H54 (cell line): ENCODE results near the gene MARVELD2.
"Not testable (repeated sequence)": the region's sequence is repeated elsewhere in the genome, so short reads cannot be mapped to it uniquely, and the experiment has no call there.

Experiments
- DNase-seq: peaks from one replicate; pipeline ENCODE4 v3.0.0; 2011; ENCODE audit warnings: low spot score, mixed read lengths; ENCODE audit not compliant: insufficient read length
- FAIRE-seq: peaks from 3 replicates; lab custom pipeline; 2011; peaks lifted over from hg19 to GRCh38; lab: Jason Lieb, UNC
- POLR2A ChIP-seq: IDR thresholded peaks from 2 replicates; pipeline ENCODE4 v1.6.1; 2011; ENCODE audit warnings: low read depth, mild to moderate bottlenecking, low read length

Gene MARVELD2

DNA sequence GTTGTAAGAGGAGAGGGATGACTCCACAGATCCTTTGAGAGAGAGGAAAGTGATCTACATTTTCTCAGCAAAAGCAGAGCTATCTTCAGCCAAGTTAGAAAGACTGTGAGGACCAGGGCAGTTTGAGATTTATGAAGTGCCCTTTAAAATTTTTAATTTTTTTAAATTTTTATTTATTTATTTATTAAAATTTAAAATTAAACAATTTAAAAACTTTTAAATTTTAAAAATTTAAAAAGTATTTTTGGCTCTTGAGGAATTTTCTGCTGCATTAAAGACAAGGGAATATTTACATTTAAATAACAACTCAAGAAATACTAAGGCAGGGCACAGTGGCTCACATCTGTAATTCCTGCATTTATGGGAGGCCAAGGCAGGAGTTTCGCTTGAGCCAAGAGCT is 47.3 kb downstream of the MARVELD2 start:
- FAIRE-seq = no peak
- TF ChIP-seq POLR2A = no peak
- no peak for DNase-seq

DNA sequence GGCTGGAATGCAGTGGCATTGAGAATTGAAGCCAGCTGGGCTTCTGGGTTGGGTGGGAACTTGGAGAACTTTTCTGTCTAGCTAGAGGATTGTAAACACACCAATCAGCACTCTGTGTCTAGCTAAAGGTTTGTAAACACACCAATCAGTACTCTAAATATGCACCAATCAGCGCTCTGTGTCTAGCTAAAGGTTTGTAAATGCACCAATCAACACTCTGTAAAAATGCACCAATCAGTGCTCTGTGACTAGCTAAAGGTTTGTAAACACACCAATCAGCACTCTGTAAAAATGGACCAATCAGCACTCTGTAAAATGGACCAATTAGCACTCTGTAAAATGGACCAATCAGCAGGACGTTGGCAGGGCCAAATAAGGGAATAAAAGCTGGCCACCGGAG is 51.5 kb downstream of the MARVELD2 start:
- DNase-seq, FAIRE-seq: not testable (repeated sequence)

DNA sequence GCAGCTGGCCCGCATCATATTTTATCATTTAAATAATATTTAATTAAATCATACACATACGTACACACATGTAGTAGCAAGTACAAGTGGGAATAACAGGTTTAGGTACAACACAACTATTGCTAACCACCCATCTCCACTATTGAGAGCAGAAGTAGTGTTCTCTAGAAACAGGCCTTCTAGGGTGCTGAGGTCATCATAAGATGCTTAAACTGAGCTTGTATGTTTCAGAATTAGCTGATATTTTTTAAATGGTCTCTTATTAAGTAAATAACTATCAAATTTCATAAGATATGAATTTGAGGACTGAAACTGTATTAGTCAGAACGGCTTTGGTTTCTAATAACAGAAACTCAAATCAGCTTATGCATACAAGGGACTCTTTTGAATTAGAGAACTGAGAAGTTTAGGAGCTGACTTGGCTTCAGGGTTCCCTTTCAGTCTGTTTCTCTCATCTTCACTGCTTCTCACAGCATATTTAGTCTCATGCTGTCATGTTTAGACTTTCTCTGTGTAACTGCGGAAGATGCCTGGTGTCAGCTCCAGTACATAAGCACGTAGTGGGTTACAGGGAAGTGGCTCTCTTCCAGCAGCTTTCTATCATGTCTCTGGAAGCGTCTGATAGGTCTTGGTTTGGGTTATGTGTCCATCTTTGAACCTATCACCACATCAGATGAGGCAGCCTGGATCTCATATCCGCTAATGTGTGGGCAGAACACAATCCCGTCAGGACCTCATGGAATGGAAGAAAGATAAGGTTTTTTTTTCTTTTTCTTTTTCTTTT is 52.7 kb downstream of the MARVELD2 start:
- FAIRE-seq = no peak
- DNase-seq = no peak
- TF ChIP-seq POLR2A = no peak

DNA sequence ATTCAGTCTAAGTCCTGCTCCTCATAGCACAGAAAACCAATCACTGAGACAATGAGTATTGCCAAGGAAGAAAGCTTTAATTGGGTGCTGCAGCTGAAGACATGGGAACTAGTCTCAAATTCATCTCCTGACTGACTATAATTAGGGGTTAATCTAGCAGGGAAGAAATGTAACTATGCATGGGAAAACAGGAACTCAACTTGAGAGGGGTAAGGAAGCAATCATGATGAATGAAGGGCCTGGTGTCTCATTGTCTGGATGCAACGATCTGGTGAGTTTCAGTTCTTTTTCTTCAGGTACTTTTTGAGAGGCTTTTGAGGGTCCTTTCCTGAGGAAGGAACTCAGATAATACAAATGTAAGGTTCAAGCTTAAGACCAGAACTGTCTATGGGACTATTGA is 53.7 kb downstream of the MARVELD2 start:
- no peak for TF ChIP-seq POLR2A
- FAIRE-seq (no peak), DNase-seq (no peak)

DNA sequence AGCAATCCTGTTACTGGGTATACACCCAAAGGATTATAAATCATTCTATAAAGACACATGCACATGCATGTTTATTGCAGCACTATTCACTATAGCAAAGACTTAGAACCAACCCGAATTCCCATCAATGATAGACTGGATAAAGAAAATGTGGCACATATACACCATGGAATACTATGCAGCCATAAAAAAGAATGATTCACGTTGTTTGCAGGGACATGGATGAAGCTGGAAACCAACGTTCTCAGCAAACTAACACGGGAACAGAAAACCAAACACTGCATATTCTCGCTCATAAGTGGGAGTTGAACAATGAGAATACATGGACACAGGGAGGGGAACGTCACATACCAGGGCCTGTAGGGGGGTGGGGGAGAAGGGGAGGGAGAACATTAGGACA is 56.6 kb downstream of the MARVELD2 start:
- not testable (repeated sequence) for FAIRE-seq

DNA sequence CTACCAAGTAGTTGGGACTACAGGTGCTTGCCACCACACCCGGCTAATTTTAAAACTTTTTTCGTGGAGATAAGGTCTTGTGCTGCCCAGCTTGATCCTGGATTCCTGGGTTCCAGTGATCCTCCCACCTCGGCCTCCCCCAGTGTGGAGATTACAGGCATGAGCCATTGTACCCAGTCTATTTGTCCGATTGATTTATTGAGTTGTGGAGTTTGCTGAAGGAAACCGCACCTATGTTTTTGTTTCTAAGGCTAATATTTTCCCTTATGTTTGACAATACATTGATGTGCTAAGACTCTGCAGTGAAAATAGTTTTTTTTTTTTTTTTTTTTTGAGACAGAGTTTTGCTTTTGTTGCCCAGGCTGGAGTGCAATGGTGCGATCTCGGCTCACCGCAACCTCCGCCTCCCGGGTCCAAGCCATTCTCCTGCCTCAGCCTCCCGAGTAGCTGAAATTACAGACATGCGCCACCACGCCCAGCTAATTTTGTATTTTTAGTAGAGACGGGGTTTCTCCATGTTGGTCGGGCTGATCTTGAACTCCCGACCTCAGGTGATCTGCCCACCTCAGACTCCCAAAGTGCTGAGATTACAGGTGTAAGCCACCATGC is 57.7 kb downstream of the MARVELD2 start:
- DNase-seq, FAIRE-seq: not testable (repeated sequence)

More for the DNA sequence above, 56.6 kb downstream of the MARVELD2 start:
- DNase-seq = not testable (repeated sequence)

DNA sequence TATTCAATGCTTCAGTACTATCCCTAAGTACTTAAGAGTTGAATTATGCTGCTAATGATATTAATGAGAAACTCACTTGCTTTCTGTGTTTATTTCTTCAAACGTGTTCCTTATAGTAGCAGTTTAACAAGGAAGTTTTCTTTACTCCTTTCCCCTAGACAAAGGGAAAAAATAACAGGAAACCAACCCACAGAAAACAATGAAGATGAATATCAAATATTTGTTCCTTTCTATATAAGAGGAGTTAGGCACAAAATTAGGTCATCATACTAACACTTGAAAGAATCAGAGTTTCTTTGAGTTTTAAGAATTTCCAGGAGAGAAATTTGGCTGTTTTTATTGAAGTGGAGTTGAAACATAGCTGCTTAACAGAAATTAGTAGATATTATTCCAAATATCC is 62.3 kb downstream of the MARVELD2 start:
- no peak for FAIRE-seq

DNA sequence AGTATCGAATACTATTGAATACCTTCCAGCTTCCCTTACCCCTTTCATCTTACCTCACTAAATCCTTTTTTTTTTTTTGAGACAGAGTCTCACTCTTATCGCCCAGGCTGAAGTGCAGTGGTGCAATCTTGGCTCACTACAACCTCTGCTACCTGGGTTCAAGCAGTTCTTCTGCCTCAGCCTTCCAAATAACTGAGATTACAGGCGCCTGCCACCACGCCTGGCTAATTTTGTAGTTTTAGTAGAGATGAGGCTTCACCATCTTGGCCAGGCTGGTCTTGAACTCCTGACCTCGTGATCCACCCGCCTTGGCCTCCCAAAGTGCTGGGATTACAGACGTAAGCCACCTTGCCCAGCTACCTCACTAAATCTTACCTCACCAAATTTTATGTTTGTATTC is 63.4 kb downstream of the MARVELD2 start:
- not testable (repeated sequence) for FAIRE-seq, DNase-seq

More for the DNA sequence above, 62.3 kb downstream of the MARVELD2 start:
- no peak for DNase-seq
- TF ChIP-seq POLR2A = no peak

DNA sequence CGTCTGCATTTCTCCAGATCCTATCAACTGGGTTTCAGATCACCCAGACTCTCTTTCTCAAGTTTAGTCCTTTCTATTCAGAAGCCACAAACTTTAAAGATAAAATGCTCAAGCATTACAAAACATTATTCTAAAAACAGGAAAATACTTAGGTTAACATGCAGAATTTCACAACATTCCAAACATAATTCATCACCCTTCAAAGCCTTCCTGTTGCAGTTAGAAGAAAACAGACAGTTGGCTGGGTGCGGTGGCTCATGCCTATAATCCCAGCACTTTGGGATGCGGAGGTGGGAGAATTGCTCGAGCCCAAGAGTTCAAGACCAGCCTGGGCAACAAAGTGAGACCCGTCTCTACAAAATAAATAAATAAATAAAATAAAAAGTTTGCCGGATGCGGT is 70.0 kb downstream of the MARVELD2 start:
- TF ChIP-seq POLR2A = no peak
- FAIRE-seq (no peak), DNase-seq (no peak)

DNA sequence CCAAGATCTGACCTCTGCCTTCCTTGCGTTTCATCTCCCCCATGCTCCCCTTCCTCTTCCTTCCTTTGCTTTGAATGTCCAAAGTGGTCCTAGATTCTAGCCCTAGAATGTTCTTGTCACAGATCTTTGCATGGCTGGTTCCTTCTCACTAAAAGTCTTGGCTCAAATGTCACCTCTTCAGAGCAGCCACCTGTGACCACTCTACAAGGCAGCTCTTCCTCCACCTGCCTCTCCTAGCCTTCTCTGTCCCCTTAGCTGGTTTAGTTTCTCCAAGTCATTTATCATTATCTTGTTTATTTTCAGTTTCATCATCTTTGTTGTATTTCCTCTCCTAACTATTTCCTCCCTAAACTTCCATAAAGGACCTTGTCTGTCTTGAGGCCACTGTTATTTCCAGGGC is 70.6 kb downstream of the MARVELD2 start:
- FAIRE-seq (no peak), DNase-seq (no peak)
- no peak for TF ChIP-seq POLR2A

DNA sequence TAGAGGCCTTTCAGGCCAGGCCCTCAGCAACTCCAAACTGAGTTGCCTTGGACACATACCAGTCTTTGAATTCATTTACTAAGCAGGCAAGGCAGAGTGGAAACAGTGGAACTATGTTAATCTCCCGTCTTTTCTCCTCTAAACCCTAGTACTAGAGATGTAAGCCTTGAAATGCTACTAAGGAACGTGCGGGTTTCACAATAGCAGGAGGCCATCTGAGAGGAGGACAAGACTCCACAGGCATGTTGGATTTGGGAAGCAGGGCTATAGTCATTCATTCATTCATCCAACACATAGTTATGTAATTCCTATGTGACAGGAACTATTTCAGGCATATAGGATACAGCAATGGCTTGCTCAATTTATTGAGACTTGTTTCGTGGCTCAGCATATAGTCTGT is 74.3 kb downstream of the MARVELD2 start:
- FAIRE-seq = no peak
- TF ChIP-seq POLR2A = no peak
- no peak for DNase-seq

DNA sequence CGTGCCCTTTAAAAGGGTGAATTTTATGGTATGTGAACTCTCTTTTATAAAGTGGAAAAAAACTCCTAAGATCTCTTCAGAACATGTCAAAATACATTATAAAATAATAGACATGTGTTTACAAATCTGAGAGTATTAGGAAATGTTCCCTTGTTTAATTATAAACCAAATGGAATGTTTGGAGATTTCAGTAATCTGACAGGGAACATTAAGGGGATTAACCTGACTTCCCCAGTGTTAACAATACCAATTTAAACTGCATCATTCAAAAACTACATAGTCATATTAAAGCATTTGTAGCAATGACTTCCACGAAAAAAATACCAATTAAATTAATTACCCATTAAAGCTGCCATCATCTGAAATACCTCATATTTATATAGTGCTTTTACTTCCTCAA is 76.1 kb downstream of the MARVELD2 start:
- DNase-seq = no peak
- FAIRE-seq = no peak
- no peak for TF ChIP-seq POLR2A

DNA sequence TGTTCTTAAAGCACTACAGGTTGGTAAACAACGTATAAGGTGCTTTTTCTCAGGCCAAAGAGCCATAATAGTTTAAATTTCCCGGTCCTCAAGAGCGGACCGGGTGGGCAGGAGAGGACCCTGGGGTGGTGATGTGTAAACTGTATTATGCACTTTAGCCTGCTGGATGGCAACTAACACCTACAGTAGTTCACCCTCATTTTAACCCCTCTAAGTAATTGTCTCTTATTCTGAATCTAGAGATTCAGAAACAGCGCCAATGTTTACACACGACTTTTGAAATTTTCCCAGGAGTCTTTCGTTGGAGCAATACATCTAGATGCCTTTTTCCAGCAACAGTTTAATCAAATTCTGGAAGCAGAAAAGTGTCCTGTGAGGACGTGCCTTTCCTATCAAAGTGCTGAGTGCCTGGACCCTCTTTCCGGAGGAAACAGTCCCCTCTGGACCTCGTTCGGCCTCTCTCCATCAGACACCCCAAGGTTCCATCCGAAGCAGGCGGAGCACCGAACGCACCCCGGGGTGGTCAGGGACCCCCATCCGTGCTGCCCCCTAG is 77.0 kb downstream of the MARVELD2 start:
- no peak for FAIRE-seq
- TF ChIP-seq POLR2A = no peak
- no peak for DNase-seq

DNA sequence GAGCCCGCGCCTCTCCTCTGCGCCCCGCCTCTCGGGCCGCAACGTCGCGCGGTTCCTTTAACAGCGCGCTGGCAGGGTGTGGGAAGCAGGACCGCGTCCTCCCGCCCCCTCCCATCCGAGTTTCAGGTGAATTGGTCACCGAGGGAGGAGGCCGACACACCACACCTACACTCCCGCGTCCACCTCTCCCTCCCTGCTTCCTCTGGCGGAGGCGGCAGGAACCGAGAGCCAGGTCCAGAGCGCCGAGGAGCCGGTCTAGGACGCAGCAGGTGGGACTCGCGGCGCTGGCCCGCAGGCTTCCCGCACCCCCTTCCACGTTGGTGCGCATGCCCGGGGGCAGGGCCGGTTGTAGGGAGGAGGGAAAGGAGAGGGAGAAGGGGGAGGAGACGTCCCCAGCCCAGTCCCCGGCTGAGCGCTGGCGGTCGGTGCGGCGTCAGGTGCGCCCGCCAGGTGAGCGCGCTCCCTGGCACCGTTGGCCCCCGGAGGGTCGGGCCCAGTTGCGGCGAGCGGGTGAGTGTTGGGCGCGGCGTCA is 77.5 kb downstream of the MARVELD2 start, which contains the start of gene OCLN:
TSS of gene OCLN (plus strand) at position 400 of the 532 bp plus-strand sequence. CDS start 11,455 bp downstream, outside the sequence.
- no peak for FAIRE-seq
- DNase-seq = peak; percentile 69

More for the DNA sequence above, 77.5 kb downstream of the MARVELD2 start, which contains the start of gene OCLN:
- no peak for TF ChIP-seq POLR2A
